Adipocyte (in vitro differentiated cells): Measurements from ENCODE around the gene DCLRE1B.

Experiments
- DNase-seq: peaks from one replicate; pipeline ENCODE4 v3.0.0-alpha.2; 2015; ENCODE audit warnings: low read depth
- H3K27me3 ChIP-seq: replicated peaks from 2 replicates; pipeline ENCODE4 v1.7.0; 2013; ENCODE audit warnings: mild to moderate bottlenecking, low read length, moderate library complexity; ENCODE audit not compliant: control insufficient read depth, insufficient read depth
- H3K36me3 ChIP-seq: 2 replicates; pipeline ENCODE4 v1.7.0; 2013; ENCODE audit warnings: low read length, mild to moderate bottlenecking, moderate library complexity; ENCODE audit not compliant: control insufficient read depth, insufficient read depth, severe bottlenecking
- H3K4me1 ChIP-seq: 2 replicates; pipeline ENCODE4 v1.7.0; 2013; ENCODE audit warnings: mild to moderate bottlenecking, low read length, moderate library complexity; ENCODE audit not compliant: control insufficient read depth, insufficient read depth
- H3K4me3 ChIP-seq: 2 replicates; pipeline ENCODE4 v1.7.0; 2013; ENCODE audit warnings: mild to moderate bottlenecking, low read length, moderate library complexity
- H3K9ac ChIP-seq: 2 replicates; pipeline ENCODE4 v1.7.0; 2013; ENCODE audit warnings: mild to moderate bottlenecking, low read length, moderate library complexity
- H3K9me3 ChIP-seq: 2 replicates; pipeline ENCODE4 v1.7.0; 2013; ENCODE audit warnings: mild to moderate bottlenecking, low read length, moderate library complexity; ENCODE audit not compliant: control insufficient read depth

Gene DCLRE1B

GRCh38 chr1:113929750-113930498 lies 24.8 kb downstream of the DCLRE1B start:
- no peaks in the 10 kb centered on the region for H3K36me3 ChIP-seq
- peaks cover 28% of the 10 kb centered on the region for H3K4me1 ChIP-seq
- DNase-seq = peak; percentile 73

GRCh38 chr1:113930499-113931161 lies 25.5 kb downstream of the DCLRE1B start:
- H3K4me3 ChIP-seq = peak overlapping the region; percentile 93
- H3K4me1 ChIP-seq = peaks cover 28% of the 10 kb centered on the region
- H3K36me3 ChIP-seq = no peaks in the 10 kb centered on the region
- H3K9ac ChIP-seq = peak overlapping the region; percentile 93
- no peaks in the 10 kb centered on the region for H3K9me3 ChIP-seq
- H3K27me3 ChIP-seq = no peaks in the 10 kb centered on the region
- peak; percentile 71 for DNase-seq

More at GRCh38 chr1:113929750-113930498, 24.8 kb downstream of the DCLRE1B start:
- Histone ChIP-seq H3K9ac (peak overlapping the region; percentile 93), H3K4me3 (peak overlapping the region; percentile 93), H3K9me3 (no peaks in the 10 kb centered on the region), H3K27me3 (no peaks in the 10 kb centered on the region)

GRCh38 chr1:113931451-113931851 lies 26.3 kb downstream of the DCLRE1B start:
- Histone ChIP-seq H3K9me3 (no peaks in the 10 kb centered on the region), H3K4me3 (peak overlapping the region; percentile 93), H3K9ac (peak overlapping the region; percentile 25), H3K27me3 (no peaks in the 10 kb centered on the region), H3K36me3 (no peaks in the 10 kb centered on the region), H3K4me1 (peaks cover 28% of the 10 kb centered on the region)
- peak; percentile 73 for DNase-seq

- Histone ChIP-seq H3K27me3 (no peaks in the 10 kb centered on the region), H3K9ac (no peak overlapping the region), H3K4me3 (no peak overlapping the region), H3K4me1 (peaks cover 18% of the 10 kb centered on the region), H3K36me3 (no peaks in the 10 kb centered on the region), H3K9me3 (no peaks in the 10 kb centered on the region)
- DNase-seq = no peak
Measured at GRCh38 chr1:113934006-113934405, 28.9 kb downstream of the DCLRE1B start.

GRCh38 chr1:113934511-113935055 lies 29.5 kb downstream of the DCLRE1B start:
- H3K4me1 ChIP-seq = peaks cover 21% of the 10 kb centered on the region
- no peak for DNase-seq

GRCh38 chr1:113935176-113935575 lies 30.1 kb downstream of the DCLRE1B start:
- no peaks in the 10 kb centered on the region for H3K27me3 ChIP-seq
- peaks cover 27% of the 10 kb centered on the region for H3K4me1 ChIP-seq
- no peak overlapping the region for H3K4me3 ChIP-seq
- H3K9ac ChIP-seq = no peak overlapping the region
- H3K36me3 ChIP-seq = no peaks in the 10 kb centered on the region
- no peak for DNase-seq
- no peaks in the 10 kb centered on the region for H3K9me3 ChIP-seq

More at GRCh38 chr1:113934511-113935055, 29.5 kb downstream of the DCLRE1B start:
- H3K9ac ChIP-seq = no peak overlapping the region
- no peaks in the 10 kb centered on the region for H3K27me3 ChIP-seq
- H3K4me3 ChIP-seq = no peak overlapping the region
- no peaks in the 10 kb centered on the region for H3K9me3 ChIP-seq
- no peaks in the 10 kb centered on the region for H3K36me3 ChIP-seq

- peaks cover 22% of the 10 kb centered on the region for H3K4me1 ChIP-seq
- H3K4me3 ChIP-seq = no peak overlapping the region
- no peak overlapping the region for H3K9ac ChIP-seq
- H3K9me3 ChIP-seq = no peaks in the 10 kb centered on the region
- no peak for DNase-seq
- peaks cover 7% of the 10 kb centered on the region for H3K36me3 ChIP-seq
- H3K27me3 ChIP-seq = no peaks in the 10 kb centered on the region
Measured at GRCh38 chr1:113935970-113936369, 30.8 kb downstream of the DCLRE1B start.

- no peak overlapping the region for H3K9ac ChIP-seq
- DNase-seq = no peak
- H3K36me3 ChIP-seq = peaks cover 13% of the 10 kb centered on the region
- H3K27me3 ChIP-seq = no peaks in the 10 kb centered on the region
- H3K4me3 ChIP-seq = no peak overlapping the region
- peaks cover 10% of the 10 kb centered on the region for H3K4me1 ChIP-seq
- no peaks in the 10 kb centered on the region for H3K9me3 ChIP-seq
Measured at GRCh38 chr1:113937146-113937545, 32.0 kb downstream of the DCLRE1B start.

- no peaks in the 10 kb centered on the region for H3K9me3 ChIP-seq
- peaks cover 19% of the 10 kb centered on the region for H3K4me1 ChIP-seq
- no peak overlapping the region for H3K9ac ChIP-seq
- no peak for DNase-seq
- no peaks in the 10 kb centered on the region for H3K27me3 ChIP-seq
- H3K4me3 ChIP-seq = no peak overlapping the region
- peaks cover 13% of the 10 kb centered on the region for H3K36me3 ChIP-seq
Measured at GRCh38 chr1:113938192-113938591, 33.1 kb downstream of the DCLRE1B start.

GRCh38 chr1:113940365-113941244 lies 35.5 kb downstream of the DCLRE1B start:
- Histone ChIP-seq H3K9ac (no peak overlapping the region), H3K36me3 (peaks cover 19% of the 10 kb centered on the region), H3K4me3 (no peak overlapping the region), H3K27me3 (no peaks in the 10 kb centered on the region), H3K4me1 (peaks cover 25% of the 10 kb centered on the region), H3K9me3 (no peaks in the 10 kb centered on the region)
- DNase-seq = no peak

GRCh38 chr1:113941245-113941559 lies 36.1 kb downstream of the DCLRE1B start:
- Histone ChIP-seq H3K9me3 (no peaks in the 10 kb centered on the region), H3K4me1 (peaks cover 25% of the 10 kb centered on the region), H3K4me3 (no peak overlapping the region), H3K27me3 (no peaks in the 10 kb centered on the region), H3K9ac (no peak overlapping the region), H3K36me3 (peaks cover 19% of the 10 kb centered on the region)
- no peak for DNase-seq
